Endometrial microvascular endothelial cells (primary cell): ENCODE results near the gene TMEM256. TPM values are rescaled to one million over a fixed set of nuclear protein-coding genes. Genes with fewer than 3 reads are reported as not detected.

Experiments used
- in situ Hi-C: cut with HindIII; loops from 2 replicates; pipeline ENCODE4 v1.10.0; 2017; ENCODE audit warnings: low sequenced_read_pairs, low pct_unique_long_range_greater_than_20kb; ENCODE audit errors: inconsistent ontology term
- total RNA-seq: library from RNA; depleted of rRNA; stranded (reverse); fragments of >200 nt; gene quantifications from one replicate; pipeline ENCODE4 v1.2.3, GENCODE V29; 2015; ENCODE audit errors: inconsistent ontology term

Gene TMEM256
- total RNA-seq, 1 donor from 2014 or later, result 109 TPM

- in situ Hi-C loops, result no loop called here
Observed at GRCh38 chr17:7413346-7413985, 9.6 kb upstream of the TMEM256 start.

GRCh38 chr17:7411427-7411750, 7.5 kb upstream of the TMEM256 start:
- in situ Hi-C loops, result no loop called here

GRCh38 chr17:7410634-7411426, 6.9 kb upstream of the TMEM256 start:
- in situ Hi-C loops, result no loop called here

GRCh38 chr17:7409716-7410115, 5.8 kb upstream of the TMEM256 start:
- in situ Hi-C loops, result no loop called here

- in situ Hi-C loops, result no loop called here
Observed at GRCh38 chr17:7408863-7409262, 5.0 kb upstream of the TMEM256 start.

- in situ Hi-C loops, result no loop called here
Observed at GRCh38 chr17:7408252-7408727, 4.4 kb upstream of the TMEM256 start.

- in situ Hi-C loops, result no loop called here
Observed at GRCh38 chr17:7407485-7408251, 3.8 kb upstream of the TMEM256 start, which contains the start of gene NLGN2. TSS of gene NLGN2 (plus strand) at chr17:7407845. CDS start at chr17:7408256, 411 bp downstream.

GRCh38 chr17:7407082-7407481, 3.2 kb upstream of the TMEM256 start:
- in situ Hi-C loops, result no loop called here

GRCh38 chr17:7406235-7406825, 2.4 kb upstream of the TMEM256 start:
- in situ Hi-C loops, result no loop called here

- in situ Hi-C loops, result no loop called here
Observed at GRCh38 chr17:7405350-7406234, 1.7 kb upstream of the TMEM256 start.

GRCh38 chr17:7404737-7405349, 946 bp upstream of the TMEM256 start:
- in situ Hi-C loops, result no loop called here

GRCh38 chr17:7403727-7403976, 245 bp downstream of the TMEM256 start:
- in situ Hi-C loops, result no loop called here

GRCh38 chr17:7403043-7403726, 712 bp downstream of the TMEM256 start:
- in situ Hi-C loops, result no loop called here

- in situ Hi-C loops, result no loop called here
Observed at GRCh38 chr17:7398612-7399011, 5.3 kb downstream of the TMEM256 start.

GRCh38 chr17:7396147-7396546, 7.8 kb downstream of the TMEM256 start:
- in situ Hi-C loops, result no loop called here

GRCh38 chr17:7394452-7395191, 9.3 kb downstream of the TMEM256 start, which contains the start of gene PLSCR3:
TSS of gene PLSCR3 (minus strand) at chr17:7394525. CDS start at chr17:7394110, 415 bp downstream.
- in situ Hi-C loops, result no loop called here
